NCI-H2081 (cell line): Measurements from ENCODE around the gene ASB1.

Experiments used
- DNase-seq, 2 experiments: peaks; one replicate each; lab custom pipeline; 2025; lab: John Stamatoyannopoulos, UW

The ASB1 gene

DNA sequence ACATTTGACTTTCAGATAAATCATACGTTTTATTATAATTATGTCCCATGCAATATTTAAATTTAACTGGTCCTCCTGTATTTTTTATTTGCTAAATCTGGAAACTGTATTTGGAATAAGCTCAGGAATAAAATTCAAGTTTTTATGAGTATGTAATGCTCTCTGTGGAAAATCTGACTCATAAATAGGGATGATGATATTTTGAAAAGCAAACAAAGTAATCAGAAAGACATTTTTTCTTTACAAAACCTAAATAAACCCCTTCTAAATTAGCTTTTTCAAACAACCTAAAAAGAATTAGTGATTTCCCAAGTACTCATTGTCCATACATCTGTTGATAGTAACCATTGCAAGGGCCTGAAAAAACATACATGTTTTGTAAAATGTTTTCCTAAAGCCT lies 41.1 kb downstream of the ASB1 start:
- DNase-seq: no peak

- DNase-seq: no peak
Observed at GRCh38 chr2:238469155-238469554, 42.4 kb downstream of the ASB1 start.

DNA sequence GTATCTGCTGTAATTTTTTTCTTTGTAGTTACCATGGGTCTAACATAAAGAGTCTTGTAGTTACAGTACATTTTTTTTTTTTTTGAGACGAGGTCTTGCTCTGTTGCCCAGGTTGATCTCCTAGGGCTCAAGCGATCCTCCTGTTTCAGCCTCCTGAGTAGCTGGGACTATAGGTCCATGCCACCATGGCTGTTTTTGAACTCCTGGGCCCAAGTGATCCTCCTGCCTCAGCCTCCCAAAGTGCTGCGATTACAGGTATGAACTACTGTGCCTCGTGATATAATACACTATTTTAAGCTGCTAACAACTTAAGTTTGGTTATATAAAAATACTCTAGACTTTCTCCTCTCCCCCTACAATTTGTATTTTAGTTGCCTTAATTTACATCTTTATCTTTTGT lies 46.3 kb downstream of the ASB1 start:
- DNase-seq: no peak

GRCh38 chr2:238473523-238473922 lies 46.8 kb downstream of the ASB1 start:
- DNase-seq: no peak

- no peak for DNase-seq
Observed at GRCh38 chr2:238475034-238475433, 48.3 kb downstream of the ASB1 start.

- DNase-seq: no peak
Observed at GRCh38 chr2:238475566-238475965, 48.8 kb downstream of the ASB1 start.

DNA sequence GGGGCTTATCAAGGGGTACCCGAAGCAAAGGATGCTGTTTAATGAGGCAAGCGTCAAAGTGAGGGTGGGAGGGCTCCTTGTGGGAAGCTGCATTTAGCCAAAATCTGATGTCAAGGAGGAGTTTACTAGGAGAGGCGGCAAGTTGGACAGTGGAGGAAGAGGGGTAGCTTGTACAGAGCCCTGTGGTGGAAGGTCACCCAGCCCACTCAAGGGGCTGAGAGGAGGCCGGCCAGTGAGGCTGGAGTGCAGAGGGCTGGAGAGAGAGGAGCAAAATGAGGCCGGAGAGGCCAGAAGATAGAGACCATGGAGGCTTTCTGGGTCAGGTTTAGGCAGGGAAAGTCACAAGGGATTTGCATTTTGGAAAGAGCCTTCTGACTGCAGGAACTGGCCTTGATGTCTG lies 49.5 kb downstream of the ASB1 start:
- DNase-seq: no peak

- DNase-seq: no peak
Observed at GRCh38 chr2:238478216-238478615, 51.5 kb downstream of the ASB1 start.

- DNase-seq: no peak
Observed at GRCh38 chr2:238479847-238480246, 53.1 kb downstream of the ASB1 start.

GRCh38 chr2:238483021-238483420 lies 56.3 kb downstream of the ASB1 start:
- DNase-seq: no peak

DNA sequence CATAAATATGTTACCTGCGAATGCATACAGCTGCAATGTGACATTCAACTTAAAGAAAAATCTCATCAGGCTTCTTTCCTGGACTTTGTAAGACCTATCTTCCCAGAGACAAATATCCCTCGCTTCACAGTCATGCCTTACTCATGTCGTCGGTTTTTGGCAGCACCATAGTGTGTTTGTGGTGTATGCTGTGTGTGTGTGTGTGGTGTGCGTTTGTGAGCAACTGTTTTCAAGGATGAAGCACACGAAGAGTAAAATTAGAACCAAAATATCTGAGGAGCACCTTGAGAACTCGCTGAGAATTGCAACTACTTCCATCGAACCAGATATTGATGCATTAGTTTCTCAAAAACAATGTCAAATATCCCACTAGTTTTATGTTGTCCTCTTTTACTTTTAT lies 56.9 kb downstream of the ASB1 start:
- DNase-seq: no peak

DNA sequence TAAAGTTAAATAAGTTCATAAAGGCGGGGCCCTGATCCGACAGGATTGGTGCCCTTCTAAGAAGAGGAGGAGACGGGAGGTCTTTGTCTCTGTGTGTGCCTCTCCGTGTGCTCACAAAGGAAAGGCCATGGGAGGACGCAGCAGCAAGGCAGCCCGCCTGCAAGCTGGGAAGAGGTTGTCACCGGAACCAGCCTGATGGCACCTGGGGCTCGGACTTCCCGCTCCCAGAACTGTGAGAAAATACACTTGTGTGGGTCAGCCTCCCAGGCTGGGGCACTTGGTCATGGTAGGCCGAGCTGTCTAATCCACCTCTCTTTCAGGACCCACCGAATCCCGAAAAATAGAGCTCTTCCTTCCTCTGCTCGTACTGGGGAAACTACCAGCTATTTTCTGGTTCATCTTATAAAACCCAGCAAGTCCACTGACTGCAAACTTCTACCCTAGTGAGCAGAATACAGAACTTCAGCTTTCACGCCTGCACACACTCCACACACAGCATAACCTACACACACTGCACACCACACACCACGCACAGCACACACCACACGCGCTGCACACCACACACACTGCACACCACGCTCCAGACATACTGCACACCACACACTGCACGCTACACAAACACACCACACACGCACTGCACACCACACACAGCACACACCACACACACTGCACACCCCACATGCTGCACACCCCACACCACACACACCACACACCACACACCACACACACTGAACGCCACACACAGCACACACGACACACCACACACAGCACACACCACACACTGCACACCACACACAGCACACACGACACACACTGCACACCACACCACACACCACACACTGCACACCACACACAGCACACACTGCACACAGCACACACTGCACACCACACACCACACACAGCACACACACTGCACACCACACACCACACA lies 58.1 kb downstream of the ASB1 start:
- DNase-seq: no peak

- DNase-seq: no peak
Observed at GRCh38 chr2:238486123-238486848, 59.6 kb downstream of the ASB1 start.

DNA sequence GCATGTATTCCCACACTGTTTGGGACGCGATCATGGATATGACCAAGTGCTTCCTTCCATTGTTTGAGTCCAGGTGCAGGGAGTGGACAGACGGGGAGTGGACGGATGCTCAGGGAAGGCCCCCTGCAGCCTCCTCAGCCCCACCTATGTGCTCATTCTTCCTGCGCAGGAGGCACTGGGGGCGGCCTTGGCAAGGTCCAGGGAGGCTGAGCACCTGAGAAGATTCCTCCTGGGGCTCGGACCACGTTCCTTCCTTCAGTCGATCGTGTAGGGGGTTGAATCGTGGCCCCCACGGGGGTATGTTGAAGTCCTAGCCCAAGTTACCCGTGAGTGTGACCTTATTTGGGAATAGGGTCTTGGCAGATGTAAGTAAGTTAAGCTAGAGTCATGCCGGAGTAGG lies 60.4 kb downstream of the ASB1 start:
- no peak for DNase-seq

DNA sequence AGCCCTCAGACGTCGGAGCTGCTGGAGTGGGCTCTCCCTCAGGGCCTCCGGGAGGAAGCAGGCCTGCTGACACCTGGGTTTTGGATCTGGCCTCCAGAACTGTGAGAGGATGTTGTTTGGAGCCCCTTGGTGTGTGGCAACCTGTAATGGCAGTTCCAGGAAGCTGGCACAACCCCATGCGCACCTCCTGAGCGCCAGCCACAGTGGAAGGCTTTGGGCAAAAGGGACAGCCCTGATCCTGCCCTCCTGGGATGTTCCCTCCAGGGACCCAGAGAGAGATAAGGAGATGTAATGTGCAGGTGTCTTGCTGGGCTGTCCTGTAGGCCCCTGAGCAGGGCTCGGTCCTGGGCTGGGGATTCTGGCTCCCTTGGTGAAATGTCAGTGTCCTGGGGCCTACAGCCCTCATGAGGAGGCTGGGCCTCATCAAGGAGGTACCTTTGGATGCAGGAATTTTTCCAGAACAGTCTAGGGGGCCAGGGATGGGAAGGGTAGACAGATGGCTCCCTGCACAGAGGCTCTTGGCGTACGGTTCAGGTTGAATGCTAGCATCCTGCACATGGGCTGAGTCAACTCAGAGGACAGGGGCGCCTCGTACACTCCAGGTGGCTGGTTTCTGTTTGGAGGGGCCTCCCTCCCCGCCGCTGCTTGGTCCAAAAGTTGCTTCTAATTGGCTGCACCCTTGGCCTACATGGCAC lies 61.1 kb downstream of the ASB1 start:
- no peak for DNase-seq

DNA sequence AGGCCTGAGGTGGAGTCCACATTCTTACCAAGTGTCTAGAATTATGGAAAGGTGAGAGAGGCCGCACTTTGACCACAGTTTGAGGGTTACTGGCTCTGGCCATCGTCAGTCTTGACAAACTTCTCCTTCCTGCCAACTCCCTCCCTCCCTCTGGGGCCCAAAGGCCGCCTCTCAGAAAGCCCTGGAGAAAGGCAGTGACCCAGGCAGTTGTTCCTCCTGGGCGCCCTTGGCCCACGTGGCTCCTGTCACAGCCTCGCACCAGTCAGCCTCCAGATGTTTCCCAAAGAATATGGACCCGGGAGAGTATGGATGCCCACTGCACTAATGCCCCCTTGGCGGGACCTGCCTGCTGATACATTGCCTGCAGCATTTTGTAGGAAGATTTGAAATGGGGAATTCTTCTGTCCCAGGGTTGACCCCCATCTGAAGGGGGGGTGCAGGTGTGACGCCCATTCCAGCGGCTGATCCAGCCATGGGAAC lies 61.7 kb downstream of the ASB1 start:
- no peak for DNase-seq

- no peak for DNase-seq
Observed at GRCh38 chr2:238489431-238489830, 62.7 kb downstream of the ASB1 start.

GRCh38 chr2:238489896-238490295 lies 63.2 kb downstream of the ASB1 start:
- no peak for DNase-seq

GRCh38 chr2:238492840-238493239 lies 66.1 kb downstream of the ASB1 start:
- no peak for DNase-seq

- DNase-seq: no peak
Observed at GRCh38 chr2:238493411-238493810, 66.7 kb downstream of the ASB1 start.

- DNase-seq: no peak
Observed at GRCh38 chr2:238493880-238494572, 67.3 kb downstream of the ASB1 start.

GRCh38 chr2:238494573-238494961 lies 67.8 kb downstream of the ASB1 start:
- no peak for DNase-seq
